PC-3 (cell line): ENCODE results near the gene CHMP4B. TPM values are rescaled to one million over a fixed set of nuclear protein-coding genes. Genes with fewer than 3 reads are reported as not detected.

Experiments
- ATAC-seq: fragments of 200-7000 bp; cut with Tn5 transposase; 2 replicates; pipeline ENCODE4 v1.9.1; 2020; ENCODE audit warnings: mild to moderate bottlenecking, moderate library complexity
- BruUV-seq: library from RNA; stranded (reverse); fragments of 400-500 nt; replicated peaks from 2 replicates; lab custom pipeline; 2021; lab: Mats Ljungman, UMichigan
- CTCF ChIA-PET: fragments of 300-600 bp; sonication (Branson Sonifier 250); formaldehyde crosslinking; loops from one replicate; lab custom pipeline; 2022; ENCODE audit warnings: antibody characterized with exemption; lab: Charles Lee
- POLR2A ChIA-PET: fragments of 300-600 bp; sonication (Branson Sonifier 250); formaldehyde crosslinking; loops from one replicate; lab custom pipeline; 2022; ENCODE audit warnings: antibody characterized with exemption; ENCODE audit not compliant: unreplicated experiment; lab: Charles Lee
- DNase-seq: peaks from one replicate; pipeline ENCODE4 v3.0.0-alpha.2; 2015
- H2AFZ ChIP-seq: fragments of 300-600 bp; sonication (generic); 2 replicates; pipeline ENCODE4 v1.6.0; 2016; ENCODE audit warnings: antibody characterized with exemption, low read length
- H3F3A ChIP-seq: fragments of 300-600 bp; sonication (generic); one replicate; pipeline ENCODE4 v1.6.0; 2017; ENCODE audit warnings: antibody characterized with exemption, low read length, control low read depth, mild to moderate bottlenecking; ENCODE audit not compliant: unreplicated experiment
- H3K27ac ChIP-seq: fragments of 300-600 bp; sonication (generic); 2 replicates; pipeline ENCODE4 v1.5.1; 2016; ENCODE audit warnings: mild to moderate bottlenecking, low read length
- H3K27me3 ChIP-seq: fragments of 300-600 bp; sonication (generic); 2 replicates; pipeline ENCODE4 v1.6.1; 2016; ENCODE audit warnings: low read length, mixed read lengths
- H3K36me3 ChIP-seq: fragments of 300-600 bp; sonication (generic); 2 replicates; pipeline ENCODE4 v1.6.1; 2016; ENCODE audit warnings: low read depth, mixed run types, low read length, mixed read lengths
- H3K4me1 ChIP-seq: fragments of 300-600 bp; sonication (generic); 2 replicates; pipeline ENCODE4 v1.5.1; 2016; ENCODE audit warnings: low read length; ENCODE audit not compliant: insufficient read depth
- H3K4me2 ChIP-seq: fragments of 300-600 bp; sonication (generic); 2 replicates; pipeline ENCODE4 v1.6.0; 2016; ENCODE audit warnings: low read length
- H3K4me3 ChIP-seq: fragments of 300-600 bp; sonication (generic); 2 replicates; pipeline ENCODE4 v1.5.1; 2016; ENCODE audit warnings: mild to moderate bottlenecking, low read length, mixed read lengths
- H3K79me2 ChIP-seq: fragments of 300-600 bp; sonication (generic); 2 replicates; pipeline ENCODE4 v1.6.1; 2017; ENCODE audit warnings: low read length, mixed read lengths
- H3K9ac ChIP-seq: fragments of 300-600 bp; sonication (generic); 2 replicates; pipeline ENCODE4 v1.6.0; 2016; ENCODE audit warnings: mild to moderate bottlenecking, low read length
- H3K9me2 ChIP-seq: fragments of 300-600 bp; sonication (generic); replicated peaks from 2 replicates; pipeline ENCODE4 v1.6.1; 2016; ENCODE audit warnings: mixed run types, low read length, mixed read lengths
- H3K9me3 ChIP-seq: fragments of 300-600 bp; sonication (generic); 2 replicates; pipeline ENCODE4 v1.6.1; 2016; ENCODE audit warnings: low read length, mixed read lengths
- H4K20me1 ChIP-seq: fragments of 300-600 bp; sonication (generic); 2 replicates; pipeline ENCODE4 v1.6.1; 2016; ENCODE audit warnings: low read length, mixed read lengths
- EZH2 ChIP-seq: fragments of 300-600 bp; sonication (generic); IDR thresholded peaks from one replicate; pipeline ENCODE4 v1.6.1; 2017; ENCODE audit warnings: antibody characterized with exemption, mild to moderate bottlenecking, low read length; ENCODE audit not compliant: unreplicated experiment
- EZH2phosphoT487 ChIP-seq: fragments of 300-600 bp; sonication (generic); IDR thresholded peaks from 2 replicates; pipeline ENCODE4 v1.6.1; 2018; ENCODE audit warnings: mild to moderate bottlenecking, antibody characterized with exemption, low read length, borderline replicate concordance
- intact Hi-C: fragments of 100-400 bp; cut with micrococcal nuclease; formaldehyde crosslinking; loops from 2 replicates; pipeline ENCODE4 v1.9.0; 2023
- total RNA-seq: library from RNA; depleted of rRNA; stranded (reverse); fragments of >200 nt; gene quantifications from 2 replicates; pipeline ENCODE4 v1.2.3, GENCODE V29; 2014
- TF ChIP-seq, protein P1 (sequence below): fragments of 300-600 bp; sonication (generic); conservative IDR thresholded peaks from 2 replicates; pipeline ENCODE4 v1.5.1; 2017; ENCODE audit warnings: antibody characterized with exemption, low read depth, mild to moderate bottlenecking, low read length

CHMP4B gene
- total RNA-seq, 1 experiment from 2014 or later: 68.8 TPM

DNA sequence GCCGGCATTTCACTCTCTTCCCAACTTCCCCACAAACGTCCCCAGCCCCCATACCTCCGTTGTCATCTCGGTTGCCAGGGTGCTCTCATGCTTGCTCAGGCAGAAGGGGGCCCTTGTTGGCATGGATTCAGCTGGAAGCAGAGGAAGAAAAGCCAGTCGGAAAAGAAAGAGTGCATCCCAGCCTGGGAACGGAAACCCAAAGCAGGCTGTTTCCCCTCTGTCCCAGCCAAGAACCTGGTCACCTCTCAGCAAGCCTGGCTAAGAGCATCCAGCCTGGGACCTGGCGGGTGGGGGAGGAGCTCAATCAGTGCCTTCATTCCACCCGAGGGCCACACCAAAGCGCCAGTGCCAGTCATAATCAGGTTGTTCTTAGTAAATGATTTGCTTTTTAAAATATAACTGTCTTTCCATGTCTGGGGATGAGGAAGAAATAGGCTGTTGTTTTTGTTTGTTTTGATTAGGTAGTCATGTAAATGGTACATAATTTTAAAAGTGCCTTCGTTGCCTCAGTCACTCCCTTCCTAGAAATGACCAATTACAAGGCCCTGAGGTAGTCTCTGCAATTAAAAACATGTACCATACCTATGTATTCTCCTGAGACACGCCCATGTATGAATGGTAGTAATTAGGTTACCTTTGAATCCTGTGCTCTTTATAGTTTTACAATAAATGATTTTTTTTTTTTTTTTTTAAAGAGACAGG lies 21.1 kb downstream of the CHMP4B start:
- no peaks in the 10 kb centered on the region for H3K27me3 ChIP-seq
- no peaks in the 10 kb centered on the region for H3K4me1 ChIP-seq
- ATAC-seq: no peak
- no peaks in the 10 kb centered on the region; the same call in 1 of the 2 replicates for H3K36me3 ChIP-seq
- no peaks in the 10 kb centered on the region for H3K9me2 ChIP-seq
- H2AFZ ChIP-seq: no peak overlapping the region
- no peak overlapping the region for H3K27ac ChIP-seq
- ChIA-PET CTCF (no interaction called here), POLR2A (no interaction called here)
- H3K79me2 ChIP-seq: peaks cover 89% of the 10 kb centered on the region
- no peak overlapping the region for H3K4me2 ChIP-seq
- H3K9ac ChIP-seq: no peak overlapping the region
- no peak for TF ChIP-seq EZH2phosphoT487
- intact Hi-C loops: no loop called here
- no peaks in the 10 kb centered on the region for H3F3A ChIP-seq
- H4K20me1 ChIP-seq: peaks cover 24% of the 10 kb centered on the region
- H3K4me3 ChIP-seq: no peak overlapping the region
- no TSS peak for BruUV-seq
- no peaks in the 10 kb centered on the region for H3K9me3 ChIP-seq
- DNase-seq: no peak

DNA sequence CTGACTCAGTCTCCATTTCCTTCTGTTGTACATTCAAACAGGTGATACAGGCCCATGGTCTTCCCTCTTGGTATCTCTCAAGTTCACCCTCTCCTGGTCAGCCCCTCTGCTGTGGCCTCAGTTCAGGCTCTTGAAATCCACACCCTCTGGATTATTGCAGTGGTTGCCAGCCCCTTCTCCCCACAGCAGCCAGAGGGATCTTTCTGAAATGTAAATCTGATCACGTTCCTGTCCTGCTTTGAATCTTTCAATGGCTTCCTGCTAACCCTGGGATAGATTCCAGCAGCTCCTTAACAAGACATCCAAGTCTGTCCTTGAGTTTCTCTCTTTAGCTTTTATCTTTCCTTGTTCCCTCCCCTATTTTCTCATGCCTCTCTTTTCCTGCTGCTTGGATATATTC lies 22.2 kb downstream of the CHMP4B start:
- Histone ChIP-seq H2AFZ (no peak overlapping the region), H3K4me3 (no peak overlapping the region), H3K9ac (no peak overlapping the region), H3K36me3 (no peaks in the 10 kb centered on the region; the same call in 1 of the 2 replicates), H3K27ac (no peak overlapping the region), H3K9me2 (no peaks in the 10 kb centered on the region), H3F3A (no peaks in the 10 kb centered on the region), H4K20me1 (peaks cover 31% of the 10 kb centered on the region), H3K9me3 (no peaks in the 10 kb centered on the region), H3K4me1 (no peaks in the 10 kb centered on the region), H3K4me2 (no peak overlapping the region), H3K27me3 (no peaks in the 10 kb centered on the region), H3K79me2 (peaks cover 89% of the 10 kb centered on the region)
- POLR2A ChIA-PET: no interaction called here
- intact Hi-C loops: no loop called here
- CTCF ChIA-PET: no interaction called here
- no peak for DNase-seq
- ATAC-seq: no peak
- BruUV-seq: no TSS peak
- TF ChIP-seq EZH2: no peak
- TF ChIP-seq, protein P1, sequence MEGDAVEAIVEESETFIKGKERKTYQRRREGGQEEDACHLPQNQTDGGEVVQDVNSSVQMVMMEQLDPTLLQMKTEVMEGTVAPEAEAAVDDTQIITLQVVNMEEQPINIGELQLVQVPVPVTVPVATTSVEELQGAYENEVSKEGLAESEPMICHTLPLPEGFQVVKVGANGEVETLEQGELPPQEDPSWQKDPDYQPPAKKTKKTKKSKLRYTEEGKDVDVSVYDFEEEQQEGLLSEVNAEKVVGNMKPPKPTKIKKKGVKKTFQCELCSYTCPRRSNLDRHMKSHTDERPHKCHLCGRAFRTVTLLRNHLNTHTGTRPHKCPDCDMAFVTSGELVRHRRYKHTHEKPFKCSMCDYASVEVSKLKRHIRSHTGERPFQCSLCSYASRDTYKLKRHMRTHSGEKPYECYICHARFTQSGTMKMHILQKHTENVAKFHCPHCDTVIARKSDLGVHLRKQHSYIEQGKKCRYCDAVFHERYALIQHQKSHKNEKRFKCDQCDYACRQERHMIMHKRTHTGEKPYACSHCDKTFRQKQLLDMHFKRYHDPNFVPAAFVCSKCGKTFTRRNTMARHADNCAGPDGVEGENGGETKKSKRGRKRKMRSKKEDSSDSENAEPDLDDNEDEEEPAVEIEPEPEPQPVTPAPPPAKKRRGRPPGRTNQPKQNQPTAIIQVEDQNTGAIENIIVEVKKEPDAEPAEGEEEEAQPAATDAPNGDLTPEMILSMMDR: no peak
- TF ChIP-seq EZH2phosphoT487: no peak

DNA sequence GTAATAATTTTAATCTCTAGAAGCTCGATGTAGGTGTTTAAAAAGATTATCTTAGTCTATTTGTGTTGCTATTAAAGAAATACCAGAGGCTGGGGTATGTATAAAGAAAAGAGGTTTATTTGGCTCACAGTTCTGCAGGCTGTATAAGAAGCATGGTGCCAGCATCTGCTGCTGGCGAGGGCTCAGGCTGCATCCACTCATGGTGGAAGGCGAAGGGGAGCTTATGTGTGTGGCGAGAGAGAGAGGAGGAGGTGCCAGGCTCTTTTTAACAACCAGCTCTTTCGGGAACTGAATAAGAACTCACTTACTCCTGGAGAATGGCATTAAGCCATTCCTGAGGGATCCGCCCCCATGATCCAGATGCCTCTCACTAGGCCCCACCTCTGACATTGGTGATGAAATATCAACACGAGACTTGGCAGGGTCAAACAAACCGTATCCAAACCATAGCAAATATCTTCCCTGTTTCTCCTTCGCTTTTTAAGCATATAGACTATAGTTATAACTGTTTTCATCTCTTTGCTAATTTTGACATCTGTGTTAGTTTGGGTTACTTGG lies 24.5 kb downstream of the CHMP4B start:
- ATAC-seq (no peak), DNase-seq (no peak)
- H3K79me2 ChIP-seq: peaks cover 90% of the 10 kb centered on the region
- intact Hi-C loops: no loop called here
- H3K27ac ChIP-seq: no peak overlapping the region
- H3K9ac ChIP-seq: no peak overlapping the region
- H3K4me2 ChIP-seq: no peak overlapping the region
- no peaks in the 10 kb centered on the region; the same call in 1 of the 2 replicates for H3K36me3 ChIP-seq
- peaks cover 31% of the 10 kb centered on the region for H4K20me1 ChIP-seq
- no peaks in the 10 kb centered on the region for H3K4me1 ChIP-seq
- TF ChIP-seq EZH2phosphoT487: no peak
- no peak for TF ChIP-seq EZH2
- TF ChIP-seq, protein P1: no peak
- H3K4me3 ChIP-seq: no peak overlapping the region
- BruUV-seq: no TSS peak
- H3K27me3 ChIP-seq: no peaks in the 10 kb centered on the region
- H3K9me2 ChIP-seq: no peaks in the 10 kb centered on the region
- H3F3A ChIP-seq: no peaks in the 10 kb centered on the region
- H2AFZ ChIP-seq: no peak overlapping the region
- no peaks in the 10 kb centered on the region for H3K9me3 ChIP-seq
- CTCF ChIA-PET: no interaction called here
- POLR2A ChIA-PET: no interaction called here
